ENCODE measurements around the gene BTBD3.

- no peak for TF ChIP-seq POLR2A (IDR thresholded peaks at IDR 0.05; ENCODE audit: extremely low read depth, insufficient read length)
- TF ChIP-seq, protein P1, sequence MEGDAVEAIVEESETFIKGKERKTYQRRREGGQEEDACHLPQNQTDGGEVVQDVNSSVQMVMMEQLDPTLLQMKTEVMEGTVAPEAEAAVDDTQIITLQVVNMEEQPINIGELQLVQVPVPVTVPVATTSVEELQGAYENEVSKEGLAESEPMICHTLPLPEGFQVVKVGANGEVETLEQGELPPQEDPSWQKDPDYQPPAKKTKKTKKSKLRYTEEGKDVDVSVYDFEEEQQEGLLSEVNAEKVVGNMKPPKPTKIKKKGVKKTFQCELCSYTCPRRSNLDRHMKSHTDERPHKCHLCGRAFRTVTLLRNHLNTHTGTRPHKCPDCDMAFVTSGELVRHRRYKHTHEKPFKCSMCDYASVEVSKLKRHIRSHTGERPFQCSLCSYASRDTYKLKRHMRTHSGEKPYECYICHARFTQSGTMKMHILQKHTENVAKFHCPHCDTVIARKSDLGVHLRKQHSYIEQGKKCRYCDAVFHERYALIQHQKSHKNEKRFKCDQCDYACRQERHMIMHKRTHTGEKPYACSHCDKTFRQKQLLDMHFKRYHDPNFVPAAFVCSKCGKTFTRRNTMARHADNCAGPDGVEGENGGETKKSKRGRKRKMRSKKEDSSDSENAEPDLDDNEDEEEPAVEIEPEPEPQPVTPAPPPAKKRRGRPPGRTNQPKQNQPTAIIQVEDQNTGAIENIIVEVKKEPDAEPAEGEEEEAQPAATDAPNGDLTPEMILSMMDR (IDR thresholded peaks at IDR 0.05; ENCODE audit: low read depth, low read length), result no peak
- TF ChIP-seq MAX (IDR thresholded peaks at IDR 0.05; ENCODE audit: low read depth, low read length), result no peak
- no peak for TF ChIP-seq MYC (IDR thresholded peaks at IDR 0.05; ENCODE audit: low read depth, low read length)
Measured at GRCh38 chr20:11902285-11902697, 15.4 kb upstream of the BTBD3 start.

Measured in NB4 (cell line).